ENCODE data around the gene FAM53A.
"Not testable (repeated sequence)": the region's sequence is repeated elsewhere in the genome, so short reads cannot be mapped to it uniquely, and the experiment has no call there.

FAM53A gene

GRCh38 chr4:1643971-1644735, 40.0 kb downstream of the FAM53A start:
- H3K56ac ChIP-seq (ENCODE audit: low read length), result no peak overlapping the region
- H3K4ac ChIP-seq (ENCODE audit: low read depth, low read length), result no peak overlapping the region
- no peaks in the 10 kb centered on the region for H3K36me3 ChIP-seq (ENCODE audit: control insufficient read depth, insufficient read depth, low read length)
- H3K9ac ChIP-seq (ENCODE audit: low read length), result no peak overlapping the region
- H3K4me3 ChIP-seq (ENCODE audit: low read length), result no peak overlapping the region
- no peak overlapping the region for H2AK5ac ChIP-seq (ENCODE audit: low read length)
- no peak overlapping the region for H3K27ac ChIP-seq (ENCODE audit: low read depth, low read length)
- no peak for DNase-seq
- H3K79me2 ChIP-seq (ENCODE audit: control insufficient read depth, insufficient read depth, low read length), result no peaks in the 10 kb centered on the region
- H3K23ac ChIP-seq (ENCODE audit: low read length), result no peak overlapping the region
- no peak overlapping the region for H4K5ac ChIP-seq (ENCODE audit: low read length)
- WGBS (ENCODE audit: extremely low coverage, insufficient coverage, low lambda C conversion rate), result no CpG with 5 or more reads among the region's 48 CpGs
- no peak overlapping the region for H3K4me2 ChIP-seq (ENCODE audit: low read length)
- no peaks in the 10 kb centered on the region for H3K4me1 ChIP-seq (ENCODE audit: control insufficient read depth, low read depth, low read length)
- no peaks in the 10 kb centered on the region for H3K27me3 ChIP-seq (ENCODE audit: insufficient read depth, low read length, poor library complexity)
- H2BK5ac ChIP-seq (ENCODE audit: low read length), result no peak overlapping the region
- no peak overlapping the region for H2BK120ac ChIP-seq (ENCODE audit: low read depth, low read length)
- H4K8ac ChIP-seq (ENCODE audit: low read depth, low read length), result no peak overlapping the region
- no peak overlapping the region for H2BK15ac ChIP-seq (replicated peaks; ENCODE audit: low read depth)
- H3K18ac ChIP-seq (ENCODE audit: low read length), result no peak overlapping the region
- H3K79me1 ChIP-seq (ENCODE audit: low read length), result no peaks in the 10 kb centered on the region

GRCh38 chr4:1642196-1642951, 41.7 kb downstream of the FAM53A start:
- WGBS (ENCODE audit: extremely low coverage, insufficient coverage, low lambda C conversion rate), result no CpG with 5 or more reads among the region's 28 CpGs
- Histone ChIP-seq H4K8ac (ENCODE audit: low read depth, low read length) (no peak overlapping the region), H2BK120ac (ENCODE audit: low read depth, low read length) (no peak overlapping the region)

GRCh38 chr4:1641671-1642070, 42.4 kb downstream of the FAM53A start:
- Histone ChIP-seq H3K36me3 (ENCODE audit: control insufficient read depth, insufficient read depth, low read length) (no peaks in the 10 kb centered on the region), H2BK5ac (ENCODE audit: low read length) (no peak overlapping the region), H3K9ac (ENCODE audit: low read length) (no peak overlapping the region), H3K4ac (ENCODE audit: low read depth, low read length) (no peak overlapping the region), H3K4me1 (ENCODE audit: control insufficient read depth, low read depth, low read length) (no peaks in the 10 kb centered on the region), H2BK120ac (ENCODE audit: low read depth, low read length) (no peak overlapping the region), H3K79me1 (ENCODE audit: low read length) (no peaks in the 10 kb centered on the region), H2AK5ac (ENCODE audit: low read length) (no peak overlapping the region), H3K27ac (ENCODE audit: low read depth, low read length) (no peak overlapping the region), H3K27me3 (ENCODE audit: insufficient read depth, low read length, poor library complexity) (no peaks in the 10 kb centered on the region), H3K79me2 (ENCODE audit: control insufficient read depth, insufficient read depth, low read length) (no peaks in the 10 kb centered on the region), H2BK15ac (replicated peaks; ENCODE audit: low read depth) (no peak overlapping the region), H4K8ac (ENCODE audit: low read depth, low read length) (no peak overlapping the region), H3K4me2 (ENCODE audit: low read length) (no peak overlapping the region), H3K56ac (ENCODE audit: low read length) (no peak overlapping the region), H4K5ac (ENCODE audit: low read length) (no peak overlapping the region), H3K23ac (ENCODE audit: low read length) (no peak overlapping the region), H3K18ac (ENCODE audit: low read length) (no peak overlapping the region), H3K4me3 (ENCODE audit: low read length) (no peak overlapping the region)
- no peak for DNase-seq
- no CpG with 5 or more reads among the region's 7 CpGs for WGBS (ENCODE audit: extremely low coverage, insufficient coverage, low lambda C conversion rate)

More at GRCh38 chr4:1642196-1642951, 41.7 kb downstream of the FAM53A start:
- Histone ChIP-seq H3K27ac (ENCODE audit: low read depth, low read length) (no peak overlapping the region), H2AK5ac (ENCODE audit: low read length) (no peak overlapping the region), H3K4me2 (ENCODE audit: low read length) (no peak overlapping the region), H3K56ac (ENCODE audit: low read length) (no peak overlapping the region), H2BK15ac (replicated peaks; ENCODE audit: low read depth) (no peak overlapping the region), H3K79me1 (ENCODE audit: low read length) (no peaks in the 10 kb centered on the region), H3K4me3 (ENCODE audit: low read length) (no peak overlapping the region), H3K23ac (ENCODE audit: low read length) (no peak overlapping the region), H3K27me3 (ENCODE audit: insufficient read depth, low read length, poor library complexity) (no peaks in the 10 kb centered on the region), H3K4ac (ENCODE audit: low read depth, low read length) (no peak overlapping the region), H3K4me1 (ENCODE audit: control insufficient read depth, low read depth, low read length) (no peaks in the 10 kb centered on the region), H3K79me2 (ENCODE audit: control insufficient read depth, insufficient read depth, low read length) (no peaks in the 10 kb centered on the region), H3K18ac (ENCODE audit: low read length) (no peak overlapping the region), H4K5ac (ENCODE audit: low read length) (no peak overlapping the region), H2BK5ac (ENCODE audit: low read length) (no peak overlapping the region), H3K36me3 (ENCODE audit: control insufficient read depth, insufficient read depth, low read length) (no peaks in the 10 kb centered on the region), H3K9ac (ENCODE audit: low read length) (no peak overlapping the region)
- no peak for DNase-seq

- not testable (repeated sequence) for H4K5ac ChIP-seq (ENCODE audit: low read length)
- WGBS (ENCODE audit: extremely low coverage, insufficient coverage, low lambda C conversion rate), result no CpG with 5 or more reads among the region's 35 CpGs
Observed at GRCh38 chr4:1640716-1641503, 43.2 kb downstream of the FAM53A start.

GRCh38 chr4:1640190-1640589, 43.9 kb downstream of the FAM53A start:
- no peak overlapping the region for H2BK5ac ChIP-seq (ENCODE audit: low read length)
- no peak overlapping the region for H3K23ac ChIP-seq (ENCODE audit: low read length)
- no peaks in the 10 kb centered on the region for H3K79me1 ChIP-seq (ENCODE audit: low read length)
- H2BK120ac ChIP-seq (ENCODE audit: low read depth, low read length), result no peak overlapping the region
- H3K9ac ChIP-seq (ENCODE audit: low read length), result no peak overlapping the region
- H3K27me3 ChIP-seq (ENCODE audit: insufficient read depth, low read length, poor library complexity), result no peaks in the 10 kb centered on the region
- H3K4ac ChIP-seq (ENCODE audit: low read depth, low read length), result no peak overlapping the region
- H3K4me1 ChIP-seq (ENCODE audit: control insufficient read depth, low read depth, low read length), result no peaks in the 10 kb centered on the region
- H3K56ac ChIP-seq (ENCODE audit: low read length), result no peak overlapping the region
- H4K5ac ChIP-seq (ENCODE audit: low read length), result no peak overlapping the region
- no peaks in the 10 kb centered on the region for H3K36me3 ChIP-seq (ENCODE audit: control insufficient read depth, insufficient read depth, low read length)
- no peak overlapping the region for H4K8ac ChIP-seq (ENCODE audit: low read depth, low read length)
- H3K18ac ChIP-seq (ENCODE audit: low read length), result no peak overlapping the region
- H2BK15ac ChIP-seq (replicated peaks; ENCODE audit: low read depth), result no peak overlapping the region
- no peaks in the 10 kb centered on the region for H3K79me2 ChIP-seq (ENCODE audit: control insufficient read depth, insufficient read depth, low read length)
- H2AK5ac ChIP-seq (ENCODE audit: low read length), result no peak overlapping the region
- no peak overlapping the region for H3K27ac ChIP-seq (ENCODE audit: low read depth, low read length)
- DNase-seq, result no peak
- no peak overlapping the region for H3K4me3 ChIP-seq (ENCODE audit: low read length)
- no CpG with 5 or more reads among the region's 16 CpGs for WGBS (ENCODE audit: extremely low coverage, insufficient coverage, low lambda C conversion rate)
- no peak overlapping the region for H3K4me2 ChIP-seq (ENCODE audit: low read length)

More at GRCh38 chr4:1640716-1641503, 43.2 kb downstream of the FAM53A start:
- not testable (repeated sequence) for H3K23ac ChIP-seq (ENCODE audit: low read length); H3K4me3 ChIP-seq (ENCODE audit: low read length); H3K18ac ChIP-seq (ENCODE audit: low read length); H2BK15ac ChIP-seq (replicated peaks; ENCODE audit: low read depth); H3K79me1 ChIP-seq (ENCODE audit: low read length); DNase-seq; H3K36me3 ChIP-seq (ENCODE audit: control insufficient read depth, insufficient read depth, low read length); H2AK5ac ChIP-seq (ENCODE audit: low read length); H2BK120ac ChIP-seq (ENCODE audit: low read depth, low read length); H3K56ac ChIP-seq (ENCODE audit: low read length); H3K27me3 ChIP-seq (ENCODE audit: insufficient read depth, low read length, poor library complexity); H3K4ac ChIP-seq (ENCODE audit: low read depth, low read length); H2BK5ac ChIP-seq (ENCODE audit: low read length); H4K8ac ChIP-seq (ENCODE audit: low read depth, low read length); H3K27ac ChIP-seq (ENCODE audit: low read depth, low read length); H3K79me2 ChIP-seq (ENCODE audit: control insufficient read depth, insufficient read depth, low read length); H3K4me2 ChIP-seq (ENCODE audit: low read length); H3K4me1 ChIP-seq (ENCODE audit: control insufficient read depth, low read depth, low read length); H3K9ac ChIP-seq (ENCODE audit: low read length)

Measured in mesendoderm (in vitro differentiated cells).